Measurements from ENCODE around the gene RNF222. TPM values are rescaled to one million over a fixed set of nuclear protein-coding genes. Genes with fewer than 3 reads are reported as not detected.

The RNF222 gene
- total and polyA plus RNA-seq, 2 of the 4 experiments (the other 2 are of a cell fraction) = not detected

DNA sequence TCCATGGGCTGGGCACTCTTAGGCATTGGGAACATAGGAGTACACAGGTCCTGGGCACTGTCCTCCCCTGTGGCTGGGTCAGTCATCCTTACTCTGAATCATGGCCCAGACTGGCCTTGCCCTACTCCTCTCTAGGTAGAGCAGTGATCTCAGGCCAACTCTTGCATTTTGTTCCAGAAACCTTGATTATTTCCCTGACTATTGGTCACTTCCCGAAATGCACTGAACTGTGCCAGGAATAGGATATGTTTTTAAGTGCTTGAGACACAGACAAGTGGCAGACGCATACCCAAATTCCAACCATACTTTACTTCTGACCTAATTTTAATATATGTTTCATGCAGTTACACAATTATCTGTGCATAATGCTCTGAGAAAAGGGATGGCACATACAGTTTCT lies 31.4 kb downstream of the RNF222 start:
- peak overlapping the region; percentile 78; the same call in 1 of the 2 replicates for H3K27ac ChIP-seq (ENCODE audit: insufficient read depth, low read length)
- no peak overlapping the region for H3K23ac ChIP-seq (ENCODE audit: low read depth, low read length)
- in situ Hi-C loops (cut with MboI; ENCODE audit: low sequenced_read_pairs) (no loop called here), dilution Hi-C loops (cut with HindIII; ENCODE audit: low sequenced_read_pairs, unreplicated experiment) (no loop called here), intact Hi-C loops (cut with micrococcal nuclease) (no loop called here)
- H3K18ac ChIP-seq (ENCODE audit: low read depth, low read length) = no peak overlapping the region
- H3K9me3 ChIP-seq (ENCODE audit: control insufficient read depth, insufficient read depth, low read length) = no peaks in the 10 kb centered on the region
- H3K4me3 ChIP-seq (ENCODE audit: insufficient read depth, low read depth, low read length) = no peak overlapping the region
- H2BK15ac ChIP-seq (ENCODE audit: low read depth, low read length) = no peak overlapping the region
- H3K4me2 ChIP-seq (ENCODE audit: low read depth, low read length) = peak overlapping the region; percentile 45
- POLR2A ChIA-PET (ENCODE audit: unreplicated experiment) = no interaction called here
- peaks cover 20% of the 10 kb centered on the region for H3K4me1 ChIP-seq (ENCODE audit: control insufficient read depth, insufficient read depth, low read length)
- H4K20me1 ChIP-seq (ENCODE audit: insufficient read depth, low read length) = no peaks in the 10 kb centered on the region; the same call in 1 of the 2 replicates
- H4K91ac ChIP-seq (ENCODE audit: insufficient read depth, low read depth, low read length) = peak overlapping the region; percentile 71; the same call in 1 of the 2 replicates
- H3K14ac ChIP-seq (replicated peaks; ENCODE audit: low read depth, low read length) = no peak overlapping the region
- WGBS, 2 experiments (ENCODE audit: extremely low coverage in 2 of 2, insufficient read length in 1 of 2) = no CpG with 5 or more reads among the region's 2 CpGs
- H4K5ac ChIP-seq (ENCODE audit: low read depth, low read length) = peak overlapping the region; percentile 45
- H2BK120ac ChIP-seq (ENCODE audit: low read depth, low read length) = no peak overlapping the region
- BruUV-seq (replicated peaks) = no TSS peak
- H3K9me1 ChIP-seq (ENCODE audit: insufficient read depth, low read length) = peaks cover 16% of the 10 kb centered on the region
- no peak overlapping the region for H2BK20ac ChIP-seq (ENCODE audit: low read depth, low read length)
- 0 out of 2 replicates have a peak overlapping the region, but pooled peaks have one; percentile 47 for H2AK5ac ChIP-seq (ENCODE audit: low read depth, low read length)
- CTCF ChIA-PET = no interaction called here
- peaks cover 5 to 15% of the 10 kb centered on the region in 2 experiments for H3K79me1 ChIP-seq (ENCODE audit: low read depth in 1 of 2, low read length in 2 of 2)
- H2AFZ ChIP-seq (replicated peaks; ENCODE audit: low read length, poor library complexity) = no peak overlapping the region
- no peak overlapping the region for H3K56ac ChIP-seq (ENCODE audit: extremely low read depth, insufficient read depth, low read length)
- H3K36me3 ChIP-seq (ENCODE audit: control insufficient read depth, insufficient read depth, low read length) = peaks cover 15% of the 10 kb centered on the region
- H2BK5ac ChIP-seq (ENCODE audit: low read depth, low read length, poor library complexity, severe bottlenecking) = peak overlapping the region; percentile 36
- ATAC-seq (ENCODE audit: low read depth) = peak; percentile 66
- no peak overlapping the region for H3K9ac ChIP-seq (ENCODE audit: low read depth, low read length)
- no peak overlapping the region for H2AK9ac ChIP-seq (replicated peaks; ENCODE audit: low read depth, low read length, poor library complexity)
- TF ChIP-seq CEBPB (IDR thresholded peaks at IDR 0.05; ENCODE audit: low read depth, low read length) = peak; percentile 76
- TF ChIP-seq, protein P1, sequence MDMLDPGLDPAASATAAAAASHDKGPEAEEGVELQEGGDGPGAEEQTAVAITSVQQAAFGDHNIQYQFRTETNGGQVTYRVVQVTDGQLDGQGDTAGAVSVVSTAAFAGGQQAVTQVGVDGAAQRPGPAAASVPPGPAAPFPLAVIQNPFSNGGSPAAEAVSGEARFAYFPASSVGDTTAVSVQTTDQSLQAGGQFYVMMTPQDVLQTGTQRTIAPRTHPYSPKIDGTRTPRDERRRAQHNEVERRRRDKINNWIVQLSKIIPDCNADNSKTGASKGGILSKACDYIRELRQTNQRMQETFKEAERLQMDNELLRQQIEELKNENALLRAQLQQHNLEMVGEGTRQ (IDR thresholded peaks at IDR 0.05; ENCODE audit: low read depth, low read length) = no peak
- H4K8ac ChIP-seq (ENCODE audit: low read depth in 2 of 2, low read length in 2 of 2) = peak overlapping the region in 1 of 2 experiments; percentile 65; a peak in 1 of 4 replicates
- H3K4ac ChIP-seq (ENCODE audit: low read depth, low read length) = 0 out of 2 replicates have a peak overlapping the region, but pooled peaks have one; percentile 60
- no peaks in the 10 kb centered on the region for H3K27me3 ChIP-seq (ENCODE audit: control insufficient read depth, insufficient read depth, low read length)
- peak; percentile 84 for DNase-seq

Measured in IMR-90 (cell line).